GM12872 (cell line): ENCODE data around the gene MPZ.

Source experiments
- CTCF ChIP-seq: IDR thresholded peaks from 3 replicates; pipeline ENCODE4 v1.5.1; 2011; ENCODE audit warnings: low read depth, mild to moderate bottlenecking, low read length, moderate library complexity; ENCODE audit not compliant: insufficient read depth

Gene MPZ

GRCh38 chr1:161307230-161307768, 2.5 kb downstream of the MPZ start:
- TF ChIP-seq CTCF, result no peak

GRCh38 chr1:161305867-161306519, 3.8 kb downstream of the MPZ start:
- peak; percentile 49 for TF ChIP-seq CTCF

GRCh38 chr1:161304927-161305866, 4.6 kb downstream of the MPZ start:
- TF ChIP-seq CTCF, result no peak

GRCh38 chr1:161300478-161300877, 9.3 kb downstream of the MPZ start:
- no peak for TF ChIP-seq CTCF

GRCh38 chr1:161299347-161299746, 10.4 kb downstream of the MPZ start:
- TF ChIP-seq CTCF, result no peak

GRCh38 chr1:161298116-161298515, 11.7 kb downstream of the MPZ start:
- no peak for TF ChIP-seq CTCF

- TF ChIP-seq CTCF, result no peak
Observed at GRCh38 chr1:161297415-161297814, 12.4 kb downstream of the MPZ start.
